ENCODE results near the gene PLXNA2.

DNA sequence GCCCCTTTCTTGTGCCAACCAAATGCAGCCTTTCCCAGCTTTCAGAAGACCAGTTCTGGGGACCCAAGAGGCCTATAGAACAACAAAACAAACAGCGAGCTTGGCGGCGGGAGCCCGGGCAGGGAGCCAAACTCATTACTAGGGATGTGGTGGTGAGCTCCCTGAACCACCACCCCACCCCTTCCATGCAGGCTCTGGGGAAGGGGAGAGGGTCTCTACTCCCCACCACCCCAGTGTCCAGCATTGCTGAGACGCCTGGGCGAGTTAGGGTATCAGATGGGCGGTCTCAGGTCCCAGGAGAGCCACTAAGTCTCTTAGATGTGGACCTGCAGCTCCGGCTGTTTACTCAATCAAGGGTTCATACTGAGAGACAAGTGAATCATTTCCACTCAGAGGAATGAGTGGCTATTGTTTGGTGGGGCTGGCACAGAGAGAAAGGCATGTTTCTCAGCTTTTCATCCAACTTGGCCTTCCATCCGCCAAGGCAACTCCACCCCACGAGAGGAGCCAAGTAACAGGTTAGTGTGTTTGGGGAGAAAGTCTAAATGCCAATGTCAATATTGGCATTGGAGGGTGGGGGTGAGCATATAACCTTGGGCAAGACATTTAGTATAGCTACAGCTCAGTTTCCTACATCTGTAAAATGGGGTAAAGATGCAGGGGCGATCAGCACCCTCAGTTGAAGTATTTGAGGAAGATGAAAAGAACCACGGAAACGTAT lies 40.9 kb downstream of the PLXNA2 start:
- TF ChIP-seq, protein P1, sequence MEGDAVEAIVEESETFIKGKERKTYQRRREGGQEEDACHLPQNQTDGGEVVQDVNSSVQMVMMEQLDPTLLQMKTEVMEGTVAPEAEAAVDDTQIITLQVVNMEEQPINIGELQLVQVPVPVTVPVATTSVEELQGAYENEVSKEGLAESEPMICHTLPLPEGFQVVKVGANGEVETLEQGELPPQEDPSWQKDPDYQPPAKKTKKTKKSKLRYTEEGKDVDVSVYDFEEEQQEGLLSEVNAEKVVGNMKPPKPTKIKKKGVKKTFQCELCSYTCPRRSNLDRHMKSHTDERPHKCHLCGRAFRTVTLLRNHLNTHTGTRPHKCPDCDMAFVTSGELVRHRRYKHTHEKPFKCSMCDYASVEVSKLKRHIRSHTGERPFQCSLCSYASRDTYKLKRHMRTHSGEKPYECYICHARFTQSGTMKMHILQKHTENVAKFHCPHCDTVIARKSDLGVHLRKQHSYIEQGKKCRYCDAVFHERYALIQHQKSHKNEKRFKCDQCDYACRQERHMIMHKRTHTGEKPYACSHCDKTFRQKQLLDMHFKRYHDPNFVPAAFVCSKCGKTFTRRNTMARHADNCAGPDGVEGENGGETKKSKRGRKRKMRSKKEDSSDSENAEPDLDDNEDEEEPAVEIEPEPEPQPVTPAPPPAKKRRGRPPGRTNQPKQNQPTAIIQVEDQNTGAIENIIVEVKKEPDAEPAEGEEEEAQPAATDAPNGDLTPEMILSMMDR (IDR thresholded peaks at IDR 0.05), result no peak
- TF ChIP-seq POLR2A (IDR thresholded peaks at IDR 0.05) (no peak), POLR2AphosphoS5 (IDR thresholded peaks at IDR 0.05; ENCODE audit: insufficient read depth in 1 of 2, low read depth in 1 of 2) (peak in 1 of 2 donors; percentile 14)

Data from vagina (tissue), 2 donors.